Measurements from ENCODE around the gene FGD3. TPM values are rescaled to one million over a fixed set of nuclear protein-coding genes. Genes with fewer than 3 reads are reported as not detected.

FGD3 gene
- total RNA-seq, 2 donors from 2014 or later: 70.6 to 80.2 TPM

DNA sequence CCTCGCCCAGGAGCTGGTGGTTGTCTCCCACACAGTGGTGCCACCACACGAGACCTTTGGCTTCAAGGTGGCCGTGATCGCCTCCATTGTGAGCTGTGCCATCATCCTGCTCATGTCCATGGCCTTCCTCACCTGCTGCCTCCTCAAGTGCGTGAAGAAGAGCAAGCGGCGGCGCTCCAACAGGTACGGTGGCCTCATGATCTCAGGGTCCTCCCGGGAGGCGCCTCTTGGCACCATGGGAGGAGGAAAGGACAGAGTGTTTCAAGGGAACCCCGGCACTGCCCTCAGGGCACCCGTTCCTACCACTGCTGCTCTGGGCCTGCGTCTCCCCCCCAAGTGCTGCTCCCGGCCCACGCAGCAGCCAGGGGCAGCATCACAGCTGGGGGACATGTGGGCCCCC is 130.5 kb downstream of the FGD3 start:
- H3K36me3 Mint-ChIP-seq (ENCODE audit: low read depth): peaks cover 50% of the 10 kb centered on the region
- H3K4me1 Mint-ChIP-seq: peaks cover 17% of the 10 kb centered on the region
- no peak for ATAC-seq (replicated peaks)
- no peaks in the 10 kb centered on the region for H3K9me3 Mint-ChIP-seq
- no peak overlapping the region for H3K4me3 Mint-ChIP-seq
- H3K27ac Mint-ChIP-seq: peak overlapping the region; percentile 84
- H3K27me3 Mint-ChIP-seq: no peaks in the 10 kb centered on the region

DNA sequence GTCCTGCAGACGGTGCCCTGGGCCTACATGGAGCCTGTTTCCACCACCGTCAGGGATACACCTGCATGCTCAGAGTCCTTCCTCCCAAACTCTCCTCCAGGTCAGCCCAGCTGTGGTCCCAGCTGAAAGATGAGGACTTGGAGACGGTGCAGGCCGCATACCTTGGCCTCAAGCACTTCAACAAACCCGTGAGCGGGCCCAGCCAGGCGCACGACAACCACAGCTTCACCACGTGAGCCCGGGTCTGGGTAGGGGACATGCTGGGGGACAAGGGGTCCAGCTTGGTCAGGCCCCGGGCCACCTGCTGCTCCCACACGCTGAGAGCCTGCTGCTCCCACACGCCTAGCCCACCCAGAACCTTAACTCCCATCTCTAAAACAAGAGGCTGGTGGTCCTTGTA is 132.0 kb downstream of the FGD3 start:
- Mint-ChIP-seq H3K4me1 (peaks cover 24% of the 10 kb centered on the region), H3K36me3 (ENCODE audit: low read depth) (peaks cover 62% of the 10 kb centered on the region), H3K4me3 (no peak overlapping the region), H3K9me3 (peaks cover 4% of the 10 kb centered on the region), H3K27ac (peak overlapping the region; percentile 66), H3K27me3 (no peaks in the 10 kb centered on the region)
- ATAC-seq (replicated peaks): no peak

DNA sequence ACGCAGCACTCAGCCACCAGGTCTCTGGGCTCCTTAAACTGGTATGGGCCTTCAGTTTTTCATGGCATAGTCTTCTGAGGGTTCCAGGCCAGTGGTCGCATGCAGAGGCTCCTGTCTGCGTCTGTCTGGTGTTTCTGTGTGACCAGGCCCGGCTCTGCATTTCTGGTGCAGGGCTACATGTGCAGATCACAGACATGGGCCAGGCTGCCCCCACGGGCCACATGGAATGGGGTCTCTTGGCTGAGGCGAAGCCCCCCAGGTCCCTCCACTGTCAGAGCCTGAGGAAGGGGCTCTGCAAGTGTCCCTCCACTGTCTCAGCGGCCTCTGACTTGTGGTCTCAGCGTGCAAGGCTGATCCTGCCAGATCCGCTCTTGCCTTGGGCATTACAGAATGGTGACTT is 133.1 kb downstream of the FGD3 start:
- no peaks in the 10 kb centered on the region for H3K27me3 Mint-ChIP-seq
- H3K36me3 Mint-ChIP-seq (ENCODE audit: low read depth): peaks cover 70% of the 10 kb centered on the region
- H3K4me1 Mint-ChIP-seq: peaks cover 24% of the 10 kb centered on the region
- peak overlapping the region; percentile 87 for H3K27ac Mint-ChIP-seq
- H3K4me3 Mint-ChIP-seq: no peak overlapping the region
- no peak for ATAC-seq (replicated peaks)
- H3K9me3 Mint-ChIP-seq: peaks cover 4% of the 10 kb centered on the region

DNA sequence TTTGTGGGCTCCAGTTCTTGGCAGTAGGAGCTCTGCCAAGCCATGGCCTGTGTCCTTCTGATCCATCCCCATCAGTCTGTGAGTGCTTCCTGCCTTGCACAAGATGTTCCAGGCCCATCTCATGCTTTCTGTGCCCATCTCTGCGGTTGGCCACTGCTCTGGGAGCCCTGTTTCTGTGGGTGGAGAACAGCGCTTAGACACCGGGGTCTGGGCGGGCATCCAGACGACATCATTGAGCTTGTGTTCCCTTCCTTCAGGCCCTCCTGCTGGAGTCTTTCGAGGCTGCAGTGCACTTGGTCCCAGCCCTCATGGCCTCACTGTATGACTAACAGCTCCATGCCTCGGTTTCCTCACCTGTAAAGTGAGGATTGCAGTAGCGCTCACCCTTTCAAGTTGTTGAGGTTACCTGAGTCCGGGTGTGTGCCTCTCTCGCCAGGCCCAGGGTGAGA is 133.8 kb downstream of the FGD3 start:
- no peak overlapping the region for H3K4me3 Mint-ChIP-seq
- peak overlapping the region; percentile 87 for H3K27ac Mint-ChIP-seq
- H3K4me1 Mint-ChIP-seq: peaks cover 24% of the 10 kb centered on the region
- H3K36me3 Mint-ChIP-seq (ENCODE audit: low read depth): peaks cover 77% of the 10 kb centered on the region
- no peak for ATAC-seq (replicated peaks)
- no peaks in the 10 kb centered on the region for H3K27me3 Mint-ChIP-seq
- H3K9me3 Mint-ChIP-seq: peaks cover 4% of the 10 kb centered on the region

DNA sequence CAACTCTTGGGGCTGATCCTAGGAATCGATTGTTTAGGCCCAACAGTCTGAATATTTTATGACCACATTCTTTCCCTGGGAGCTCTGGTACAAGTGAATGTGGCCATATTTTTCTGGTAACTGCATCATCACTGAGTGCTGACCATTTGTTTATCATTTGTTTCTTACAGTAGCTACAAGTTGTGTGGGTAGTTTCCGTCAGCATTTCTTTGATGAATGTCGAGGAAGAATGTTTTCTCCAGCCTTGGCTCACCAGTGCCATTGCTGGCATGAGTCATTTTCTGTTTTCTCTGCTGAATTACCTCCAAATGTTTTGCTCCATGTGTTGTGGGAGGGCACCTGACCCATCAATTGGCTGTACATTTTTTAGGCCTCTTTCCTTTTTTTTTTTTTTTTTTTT is 134.6 kb downstream of the FGD3 start:
- peaks cover 84% of the 10 kb centered on the region for H3K36me3 Mint-ChIP-seq (ENCODE audit: low read depth)
- peak overlapping the region; percentile 87 for H3K27ac Mint-ChIP-seq
- H3K27me3 Mint-ChIP-seq: no peaks in the 10 kb centered on the region
- peaks cover 24% of the 10 kb centered on the region for H3K4me1 Mint-ChIP-seq
- ATAC-seq (replicated peaks): peak; percentile 57
- peaks cover 4% of the 10 kb centered on the region for H3K9me3 Mint-ChIP-seq
- peak overlapping the region; percentile 68 for H3K4me3 Mint-ChIP-seq

DNA sequence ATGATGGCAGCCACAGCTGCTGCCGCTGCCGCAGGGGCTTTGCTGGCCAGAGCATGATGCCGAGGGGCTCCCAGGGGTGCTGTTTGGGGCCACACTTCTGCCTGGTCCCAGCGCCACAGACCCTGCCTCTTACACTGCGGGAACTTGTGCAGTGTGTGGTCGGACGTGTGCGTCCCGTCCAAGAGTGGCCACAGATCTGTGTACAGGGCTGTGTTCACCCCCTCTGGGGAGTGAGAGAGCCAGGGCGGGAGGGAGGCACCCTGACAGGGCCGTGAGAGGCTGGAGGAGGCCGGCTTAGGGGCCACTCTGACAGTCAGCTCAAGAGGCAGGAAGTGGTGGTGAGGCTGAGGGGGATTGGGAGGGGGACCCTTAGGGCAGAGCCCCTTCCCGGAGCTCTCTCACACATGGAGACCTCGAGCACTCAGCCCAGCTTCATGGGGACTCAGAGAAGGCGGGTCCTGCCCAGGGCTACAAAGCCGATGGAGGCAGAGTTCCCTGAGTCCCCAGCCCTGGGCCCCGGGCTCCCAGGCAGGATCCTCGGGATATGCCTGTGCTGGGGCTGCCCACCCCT is 135.6 kb downstream of the FGD3 start:
- peaks cover 18% of the 10 kb centered on the region for H3K4me1 Mint-ChIP-seq
- H3K27ac Mint-ChIP-seq: peak overlapping the region; percentile 93
- H3K4me3 Mint-ChIP-seq: peak overlapping the region; percentile 68
- peak; percentile 17 for ATAC-seq (replicated peaks)
- H3K27me3 Mint-ChIP-seq: no peaks in the 10 kb centered on the region
- peaks cover 75% of the 10 kb centered on the region for H3K36me3 Mint-ChIP-seq (ENCODE audit: low read depth)
- H3K9me3 Mint-ChIP-seq: peaks cover 4% of the 10 kb centered on the region

DNA sequence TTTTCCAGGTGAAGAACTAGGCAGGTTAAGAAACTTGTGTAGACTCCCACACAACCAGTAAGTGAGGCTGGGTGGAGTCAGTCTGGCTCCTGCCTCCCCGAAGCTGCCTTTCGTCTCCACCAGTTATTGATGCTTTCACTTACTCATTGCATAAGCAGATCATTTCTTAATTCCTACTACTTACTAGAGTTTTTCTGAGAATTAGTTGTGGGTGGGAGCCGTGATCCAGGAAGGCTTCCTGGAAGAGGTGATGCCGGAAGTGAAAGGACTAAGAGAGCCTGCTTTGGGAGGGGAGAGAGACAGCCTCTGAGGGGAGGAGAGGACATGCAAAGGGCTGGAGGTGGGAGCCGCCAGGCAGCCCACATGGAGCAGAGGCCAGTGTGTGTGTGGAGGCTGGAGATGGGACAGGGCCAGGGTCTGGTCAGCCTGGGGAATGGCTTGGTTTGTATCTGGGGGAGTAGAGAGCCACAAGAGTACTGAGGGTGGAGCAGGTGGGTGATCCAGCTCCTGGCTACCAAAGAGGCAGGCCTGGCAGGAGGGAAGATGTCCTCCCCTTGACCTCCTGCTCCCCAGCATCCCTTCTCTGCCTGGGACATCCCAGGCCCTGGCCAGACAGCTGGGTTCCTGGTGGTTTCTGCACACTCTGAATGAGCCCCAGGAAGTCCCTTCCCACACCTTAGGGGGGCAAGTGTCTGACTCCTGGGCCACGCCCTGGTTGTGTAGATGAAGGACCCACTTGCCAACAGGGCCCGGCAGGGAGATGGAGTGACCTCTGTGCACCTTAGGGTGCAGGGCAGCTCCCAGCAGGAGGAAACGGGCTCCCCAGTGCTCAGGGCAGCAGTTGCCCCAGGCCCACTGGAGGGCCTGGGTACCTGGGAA is 136.5 kb downstream of the FGD3 start:
- peak overlapping the region; percentile 68 for H3K4me3 Mint-ChIP-seq
- peak overlapping the region; percentile 93 for H3K27ac Mint-ChIP-seq
- H3K9me3 Mint-ChIP-seq: peaks cover 4% of the 10 kb centered on the region
- H3K27me3 Mint-ChIP-seq: no peaks in the 10 kb centered on the region
- H3K36me3 Mint-ChIP-seq (ENCODE audit: low read depth): peaks cover 78% of the 10 kb centered on the region
- peaks cover 22% of the 10 kb centered on the region for H3K4me1 Mint-ChIP-seq
- ATAC-seq (replicated peaks): peak; percentile 85

DNA sequence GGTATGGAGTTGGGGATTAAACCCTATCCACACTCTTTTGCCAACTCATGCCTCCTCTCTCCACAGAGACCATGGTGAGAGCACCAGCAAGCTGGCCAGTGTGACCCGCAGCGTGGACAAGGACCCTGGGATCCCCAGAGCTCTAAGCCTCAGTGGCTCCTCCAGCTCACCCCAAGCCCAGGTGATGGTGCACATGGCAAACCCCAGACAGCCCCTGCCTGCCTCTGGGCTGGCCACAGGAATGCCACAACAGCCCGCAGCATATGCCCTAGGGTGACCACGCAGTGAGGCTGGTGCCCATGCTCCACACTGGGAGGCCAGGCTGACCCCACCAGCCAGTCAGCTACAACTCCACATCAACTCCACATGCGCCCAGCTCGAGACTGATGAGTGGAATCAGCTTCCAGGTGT is 137.2 kb downstream of the FGD3 start:
- Mint-ChIP-seq H3K9me3 (peaks cover 4% of the 10 kb centered on the region), H3K27me3 (no peaks in the 10 kb centered on the region), H3K4me3 (no peak overlapping the region), H3K36me3 (ENCODE audit: low read depth) (peaks cover 73% of the 10 kb centered on the region), H3K4me1 (peaks cover 28% of the 10 kb centered on the region), H3K27ac (no peak overlapping the region)
- no peak for ATAC-seq (replicated peaks)

DNA sequence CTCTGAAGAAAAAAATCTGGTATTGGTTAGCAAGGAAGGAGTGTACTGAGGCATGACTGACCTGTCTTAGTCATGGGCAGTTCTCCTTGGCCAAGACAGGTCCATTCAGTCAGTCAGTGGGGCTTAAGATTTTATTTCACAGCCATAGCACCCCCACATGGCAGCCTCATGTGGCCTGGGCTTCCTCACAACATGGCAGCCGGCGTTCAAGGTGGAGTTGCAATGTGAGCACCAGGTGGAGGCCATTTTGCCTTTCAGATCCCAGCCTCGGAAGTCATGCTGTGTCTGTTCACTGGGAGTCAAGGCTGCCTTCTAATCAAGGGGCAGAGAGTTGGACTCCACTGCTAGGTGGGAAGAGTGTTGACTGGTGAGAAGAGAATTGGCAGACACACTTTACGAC is 138.4 kb downstream of the FGD3 start:
- Mint-ChIP-seq H3K36me3 (ENCODE audit: low read depth) (peaks cover 72% of the 10 kb centered on the region), H3K27ac (no peak overlapping the region), H3K4me3 (no peak overlapping the region), H3K4me1 (peaks cover 30% of the 10 kb centered on the region), H3K27me3 (no peaks in the 10 kb centered on the region), H3K9me3 (peaks cover 4% of the 10 kb centered on the region)
- ATAC-seq (replicated peaks): no peak

Other genes starting within 250 kb of the FGD3 start
- 10 to 100 TPM; 14.2 to 24.9 TPM for gene BICD2, start 182.7 kb upstream of the FGD3 start, total RNA-seq
- gene ZNF484, start 69.5 kb upstream of the FGD3 start, total RNA-seq: 10 to 100 TPM in 1 of 2 donors, 1 to 10 TPM in 1; 9.9 to 17.0 TPM
- 10 to 100 TPM; 45.4 to 68.4 TPM for gene SUSD3, start 111.2 kb downstream of the FGD3 start, total RNA-seq
- gene CARD19, start 148.7 kb downstream of the FGD3 start, total RNA-seq: 10 to 100 TPM; 83.6 to 87.3 TPM
- 100 to 1,000 TPM in 1 of 2 donors, 10 to 100 TPM in 1; 56.0 to 197 TPM for gene NINJ1, start 186.7 kb downstream of the FGD3 start, total RNA-seq
- gene WNK2, start 236.6 kb downstream of the FGD3 start, total RNA-seq: under 1 TPM; 0.39 to 0.93 TPM